Glomerular visceral epithelial cell (primary cell): ENCODE data around the gene NKX1-1.

Experiments used
- DNase-seq: peaks from one replicate; pipeline ENCODE4 v3.0.0-alpha.2; 2016; ENCODE audit errors: extremely low spot score

NKX1-1 gene

GRCh38 chr4:1385373-1386340 lies 20.6 kb downstream of the NKX1-1 start:
- DNase-seq: no peak

GRCh38 chr4:1384675-1385372 lies 21.4 kb downstream of the NKX1-1 start:
- DNase-seq: no peak

DNA sequence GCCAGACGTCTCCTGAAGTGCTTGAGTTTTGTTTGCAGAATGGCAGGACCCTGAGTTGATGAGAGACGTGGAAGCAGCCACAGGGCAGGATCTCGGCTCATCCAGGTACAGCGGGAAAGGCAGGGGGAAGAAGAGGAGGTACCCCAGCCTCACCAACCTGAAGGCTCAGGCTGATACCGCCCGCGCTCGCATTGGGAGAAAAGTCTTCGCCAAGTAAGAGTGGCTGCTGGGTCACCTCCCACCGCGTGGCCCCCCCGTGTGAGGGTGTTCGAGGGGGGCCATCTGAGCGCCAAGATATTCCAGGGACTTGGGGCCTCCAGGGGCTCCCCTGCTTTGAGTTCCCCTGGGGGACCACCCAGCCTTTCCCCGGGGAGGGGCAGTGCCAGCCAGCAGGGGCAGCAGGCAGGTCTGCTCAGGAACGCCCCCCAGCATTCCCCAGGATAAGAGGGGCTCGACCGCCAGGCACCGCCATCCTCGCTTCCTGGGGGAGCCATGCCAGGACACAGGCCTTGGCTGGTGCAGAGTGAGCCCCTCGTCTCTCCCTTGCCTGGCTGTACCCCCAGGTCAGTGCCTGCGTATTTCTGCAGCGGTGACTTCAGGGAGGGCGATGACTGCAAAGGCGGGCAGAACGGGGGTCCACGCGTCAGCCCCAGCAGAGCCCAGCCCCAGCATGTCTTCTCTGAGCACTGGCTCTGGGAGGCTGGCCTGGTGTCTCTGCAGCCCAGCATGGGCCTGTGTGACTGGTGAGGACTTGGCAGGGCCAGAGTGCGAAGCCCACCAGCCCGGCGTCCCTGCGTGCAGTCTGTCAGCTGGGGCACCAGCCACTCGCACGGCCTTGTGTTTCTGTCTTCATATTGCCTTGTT lies 22.3 kb downstream of the NKX1-1 start:
- DNase-seq: no peak

- no peak for DNase-seq
Measured at GRCh38 chr4:1382776-1383727, 23.2 kb downstream of the NKX1-1 start.

- DNase-seq: no peak
Measured at GRCh38 chr4:1381944-1382541, 24.2 kb downstream of the NKX1-1 start.

DNA sequence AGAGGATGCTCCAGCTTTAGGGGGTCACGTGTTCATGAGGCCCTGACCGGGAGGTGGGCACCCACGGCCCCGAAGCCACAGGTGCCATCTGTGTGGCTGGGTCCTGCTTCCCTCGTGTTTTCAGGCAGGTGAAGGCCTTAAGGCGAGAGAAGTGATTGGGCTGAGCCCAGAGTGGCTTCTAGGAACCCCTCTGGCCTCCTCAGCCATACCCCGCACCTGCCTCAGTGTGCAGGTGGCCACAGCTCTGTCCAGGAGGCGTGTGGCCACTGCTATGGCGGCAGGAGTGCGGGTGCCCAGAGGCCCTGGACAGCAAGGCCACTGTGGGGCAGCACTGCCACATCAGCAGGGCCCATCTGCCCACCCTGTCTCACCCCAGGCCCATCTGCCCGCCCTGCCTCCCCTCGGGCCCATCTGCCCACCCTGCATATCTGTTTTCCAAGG lies 25.0 kb downstream of the NKX1-1 start:
- DNase-seq: no peak

GRCh38 chr4:1380368-1381151 lies 25.7 kb downstream of the NKX1-1 start:
- no peak for DNase-seq

GRCh38 chr4:1379801-1380331 lies 26.4 kb downstream of the NKX1-1 start:
- no peak for DNase-seq

GRCh38 chr4:1379351-1379781 lies 26.9 kb downstream of the NKX1-1 start:
- DNase-seq: no peak

DNA sequence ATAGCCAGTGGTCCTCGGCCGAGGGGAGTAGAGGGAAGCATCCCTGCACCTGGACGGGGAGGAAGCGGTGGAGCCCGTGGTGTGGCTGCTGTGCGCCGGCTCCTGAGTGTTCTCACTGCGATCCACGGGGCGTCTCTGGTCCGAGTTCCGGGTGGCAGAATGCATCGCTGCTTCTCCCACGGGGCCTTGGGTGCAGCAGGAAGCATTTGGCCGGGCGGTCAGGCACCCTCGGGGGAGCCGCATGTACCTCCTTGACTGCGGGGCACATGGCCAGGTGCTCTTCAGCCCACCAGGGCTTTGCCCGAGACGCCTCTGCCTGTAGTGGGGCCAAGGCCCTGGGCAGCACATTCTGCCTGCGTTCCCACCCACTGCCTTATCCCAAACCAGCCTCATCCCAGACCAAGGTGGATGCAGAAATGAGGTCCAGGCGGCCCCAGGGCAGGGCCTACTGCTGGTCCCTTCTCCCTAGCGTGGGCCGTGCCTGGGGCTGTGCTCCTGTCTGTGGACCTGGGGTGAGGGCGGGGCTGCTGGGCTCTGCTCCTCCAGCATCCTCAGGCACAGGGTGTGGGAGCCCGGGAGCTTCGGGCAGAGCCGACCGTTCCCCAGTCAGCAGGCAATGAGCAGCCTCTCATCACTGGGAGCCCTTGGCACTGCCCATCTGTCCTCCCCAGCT lies 27.5 kb downstream of the NKX1-1 start:
- no peak for DNase-seq

GRCh38 chr4:1377606-1378261 lies 28.5 kb downstream of the NKX1-1 start:
- DNase-seq: no peak

GRCh38 chr4:1376841-1377605 lies 29.2 kb downstream of the NKX1-1 start:
- DNase-seq: no peak

- DNase-seq: no peak
Measured at GRCh38 chr4:1376391-1376840, 29.8 kb downstream of the NKX1-1 start.

- DNase-seq: no peak
Measured at GRCh38 chr4:1375761-1376322, 30.4 kb downstream of the NKX1-1 start.

- DNase-seq: no peak
Measured at GRCh38 chr4:1375051-1375721, 31.1 kb downstream of the NKX1-1 start.

DNA sequence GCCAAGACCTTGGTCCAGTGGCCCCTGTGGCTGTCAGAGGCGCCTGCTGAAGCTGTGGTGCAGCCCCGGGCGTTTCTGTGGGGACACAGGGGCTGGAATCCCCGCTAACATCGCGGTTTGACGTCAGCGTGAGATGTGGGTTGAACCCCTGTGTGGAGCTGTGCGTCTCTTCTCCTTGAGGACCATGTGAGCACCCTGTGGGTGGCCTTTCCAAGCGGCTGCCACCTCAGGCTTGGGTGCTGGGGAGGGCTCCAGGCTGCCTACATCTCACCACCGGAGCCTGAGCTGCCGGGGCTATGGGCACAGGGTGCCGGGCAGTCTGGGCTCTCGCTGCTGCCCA lies 31.6 kb downstream of the NKX1-1 start:
- DNase-seq: no peak
